Measurements from ENCODE around the gene TIMP3. TPM values are rescaled to one million over a fixed set of nuclear protein-coding genes. Genes with fewer than 3 reads are reported as not detected.

Gene TIMP3
- total RNA-seq, 1 donor: 924 TPM

DNA sequence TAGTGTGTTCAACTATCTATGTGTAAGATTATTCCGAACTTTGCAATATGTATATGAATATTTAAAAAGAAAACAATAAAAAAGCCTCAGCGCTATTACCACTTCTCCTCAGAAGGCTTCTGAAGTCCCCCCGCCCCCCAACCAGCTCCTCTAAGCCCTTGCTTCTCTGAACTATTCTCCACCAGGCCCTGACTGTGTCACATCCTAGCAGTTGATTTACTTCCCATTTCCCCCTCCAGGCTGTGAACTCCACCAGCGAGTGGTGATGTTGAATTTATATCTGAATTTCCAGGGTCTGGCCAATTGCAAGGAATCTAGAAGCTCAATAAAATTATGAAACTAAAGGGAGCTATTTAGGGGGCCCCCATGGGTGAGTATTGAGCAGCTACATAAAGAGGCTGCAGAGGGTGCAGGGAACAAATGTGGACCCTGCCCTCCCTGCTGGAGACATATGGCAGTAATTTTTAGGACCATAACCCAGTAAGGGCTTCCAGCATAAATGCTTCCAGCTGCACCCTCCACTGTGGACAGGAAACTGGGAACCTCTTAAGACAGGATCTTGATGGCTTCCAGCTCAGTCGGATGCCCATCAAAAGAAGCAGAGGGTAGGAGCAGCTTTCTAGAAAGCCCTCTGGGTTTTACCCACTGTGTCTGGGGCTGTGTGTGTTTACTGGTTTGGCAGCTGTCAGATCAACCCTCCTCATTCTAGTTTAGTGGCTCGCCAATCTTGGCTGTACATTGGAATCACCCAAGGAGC is 81.4 kb downstream of the TIMP3 start:
- DNase-seq (ENCODE audit: low read depth): no peak
- TF ChIP-seq, protein P1, sequence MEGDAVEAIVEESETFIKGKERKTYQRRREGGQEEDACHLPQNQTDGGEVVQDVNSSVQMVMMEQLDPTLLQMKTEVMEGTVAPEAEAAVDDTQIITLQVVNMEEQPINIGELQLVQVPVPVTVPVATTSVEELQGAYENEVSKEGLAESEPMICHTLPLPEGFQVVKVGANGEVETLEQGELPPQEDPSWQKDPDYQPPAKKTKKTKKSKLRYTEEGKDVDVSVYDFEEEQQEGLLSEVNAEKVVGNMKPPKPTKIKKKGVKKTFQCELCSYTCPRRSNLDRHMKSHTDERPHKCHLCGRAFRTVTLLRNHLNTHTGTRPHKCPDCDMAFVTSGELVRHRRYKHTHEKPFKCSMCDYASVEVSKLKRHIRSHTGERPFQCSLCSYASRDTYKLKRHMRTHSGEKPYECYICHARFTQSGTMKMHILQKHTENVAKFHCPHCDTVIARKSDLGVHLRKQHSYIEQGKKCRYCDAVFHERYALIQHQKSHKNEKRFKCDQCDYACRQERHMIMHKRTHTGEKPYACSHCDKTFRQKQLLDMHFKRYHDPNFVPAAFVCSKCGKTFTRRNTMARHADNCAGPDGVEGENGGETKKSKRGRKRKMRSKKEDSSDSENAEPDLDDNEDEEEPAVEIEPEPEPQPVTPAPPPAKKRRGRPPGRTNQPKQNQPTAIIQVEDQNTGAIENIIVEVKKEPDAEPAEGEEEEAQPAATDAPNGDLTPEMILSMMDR (IDR thresholded peaks at IDR 0.05; ENCODE audit: insufficient read depth, low read depth, low read length): no peak
- no peak overlapping the region for H3K4me3 ChIP-seq (ENCODE audit: low read depth, low read length)

DNA sequence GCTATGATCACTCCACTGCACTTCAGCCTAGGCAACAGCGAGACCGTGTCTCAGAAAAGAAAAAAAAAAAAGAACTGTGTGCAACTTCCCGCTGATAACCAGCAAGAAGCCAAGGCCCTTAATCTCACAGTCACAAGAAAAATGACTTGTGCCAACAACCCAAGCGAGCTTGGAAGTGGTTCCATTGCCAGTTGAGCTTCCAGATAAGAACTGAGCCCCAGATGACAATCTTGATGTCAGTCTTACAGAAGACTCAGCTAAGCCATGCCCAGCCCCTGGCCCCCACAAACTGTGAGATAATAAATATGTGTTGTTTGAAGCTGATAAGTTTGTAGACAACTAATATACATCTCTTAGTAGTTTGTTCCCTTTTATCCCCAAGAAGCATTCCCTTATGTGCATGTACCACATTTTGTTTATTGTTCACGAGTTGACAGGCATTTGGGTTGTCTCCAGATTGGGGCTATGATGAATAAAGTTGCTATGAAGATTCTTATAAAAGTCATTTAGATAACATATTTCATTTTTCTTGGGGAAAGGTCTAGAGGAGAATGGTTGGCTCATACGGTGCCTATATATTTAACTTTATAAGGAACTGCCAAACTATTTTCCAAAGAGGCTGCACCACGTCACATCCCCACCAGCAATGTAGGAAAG is 85.9 kb downstream of the TIMP3 start:
- TF ChIP-seq, protein P1 (IDR thresholded peaks at IDR 0.05; ENCODE audit: insufficient read depth, low read depth, low read length): no peak

DNA sequence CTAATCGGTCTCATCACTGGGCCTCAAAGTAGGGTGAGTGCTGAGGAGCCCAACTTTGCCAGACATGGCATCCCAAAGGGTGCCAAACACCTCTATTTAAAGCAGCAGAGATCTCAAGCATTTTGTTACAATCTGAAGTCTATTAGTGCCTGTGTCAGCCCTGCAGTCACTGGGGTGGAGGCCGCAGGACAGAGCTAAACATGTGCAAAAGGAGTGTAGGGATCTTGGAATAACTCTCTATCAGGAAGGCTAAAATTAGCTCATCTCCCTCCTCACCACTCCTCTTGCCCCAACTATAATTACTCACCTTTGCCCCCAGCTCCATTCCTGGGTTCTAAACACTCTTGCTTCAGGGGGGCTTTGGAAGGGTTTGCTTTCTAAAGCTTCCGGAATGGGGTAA is 87.5 kb downstream of the TIMP3 start:
- H3K4me3 ChIP-seq (ENCODE audit: low read depth, low read length): no peak overlapping the region
- DNase-seq (ENCODE audit: low read depth): no peak
- TF ChIP-seq, protein P1 (IDR thresholded peaks at IDR 0.05; ENCODE audit: insufficient read depth, low read depth, low read length): no peak

More for the DNA sequence above, 85.9 kb downstream of the TIMP3 start:
- no peak overlapping the region for H3K4me3 ChIP-seq (ENCODE audit: low read depth, low read length)
- no peak for DNase-seq (ENCODE audit: low read depth)

DNA sequence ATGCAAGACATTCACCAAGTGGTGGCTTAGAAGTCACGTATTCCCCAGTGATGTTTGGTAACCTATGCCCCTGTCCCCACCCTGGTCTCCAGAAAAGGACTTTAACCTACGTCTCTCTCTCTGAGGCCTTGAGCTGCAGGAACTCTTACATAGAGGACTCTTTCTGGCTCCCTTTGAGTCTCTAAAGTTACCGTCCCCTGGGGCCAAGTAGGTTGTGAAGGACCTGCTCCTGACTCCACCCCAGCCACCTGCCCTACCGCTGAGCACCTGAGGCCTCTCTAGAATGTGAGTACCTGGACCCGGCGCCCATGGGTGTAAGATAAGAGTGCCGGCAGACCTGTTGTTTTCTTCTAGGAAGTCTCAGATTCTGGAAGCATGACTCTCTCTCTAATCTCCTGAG is 95.4 kb downstream of the TIMP3 start:
- no peak overlapping the region for H3K4me3 ChIP-seq (ENCODE audit: low read depth, low read length)
- TF ChIP-seq, protein P1 (IDR thresholded peaks at IDR 0.05; ENCODE audit: insufficient read depth, low read depth, low read length): no peak
- no peak for DNase-seq (ENCODE audit: low read depth)

DNA sequence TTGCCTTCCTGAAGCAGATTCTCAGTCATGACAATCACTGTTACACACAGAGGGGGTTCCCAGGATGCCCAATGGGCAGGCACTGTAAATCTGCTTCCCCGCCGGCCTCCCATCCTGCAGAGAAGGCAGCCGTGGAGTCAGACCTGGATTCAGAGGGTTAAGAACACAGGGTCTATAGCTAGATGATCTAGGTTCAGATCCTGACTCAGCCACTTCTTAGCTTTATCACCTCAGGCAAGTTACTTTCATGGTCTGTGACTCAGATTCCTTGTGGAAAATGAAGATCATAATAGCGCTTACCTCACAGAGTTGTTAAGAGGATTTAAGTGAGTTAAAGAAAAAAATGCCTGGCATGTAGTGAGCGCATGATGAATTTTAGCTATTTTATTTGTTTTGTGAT is 95.9 kb downstream of the TIMP3 start:
- H3K4me3 ChIP-seq (ENCODE audit: low read depth, low read length): no peak overlapping the region
- peak; percentile 21 for DNase-seq (ENCODE audit: low read depth)
- TF ChIP-seq, protein P1 (IDR thresholded peaks at IDR 0.05; ENCODE audit: insufficient read depth, low read depth, low read length): no peak

DNA sequence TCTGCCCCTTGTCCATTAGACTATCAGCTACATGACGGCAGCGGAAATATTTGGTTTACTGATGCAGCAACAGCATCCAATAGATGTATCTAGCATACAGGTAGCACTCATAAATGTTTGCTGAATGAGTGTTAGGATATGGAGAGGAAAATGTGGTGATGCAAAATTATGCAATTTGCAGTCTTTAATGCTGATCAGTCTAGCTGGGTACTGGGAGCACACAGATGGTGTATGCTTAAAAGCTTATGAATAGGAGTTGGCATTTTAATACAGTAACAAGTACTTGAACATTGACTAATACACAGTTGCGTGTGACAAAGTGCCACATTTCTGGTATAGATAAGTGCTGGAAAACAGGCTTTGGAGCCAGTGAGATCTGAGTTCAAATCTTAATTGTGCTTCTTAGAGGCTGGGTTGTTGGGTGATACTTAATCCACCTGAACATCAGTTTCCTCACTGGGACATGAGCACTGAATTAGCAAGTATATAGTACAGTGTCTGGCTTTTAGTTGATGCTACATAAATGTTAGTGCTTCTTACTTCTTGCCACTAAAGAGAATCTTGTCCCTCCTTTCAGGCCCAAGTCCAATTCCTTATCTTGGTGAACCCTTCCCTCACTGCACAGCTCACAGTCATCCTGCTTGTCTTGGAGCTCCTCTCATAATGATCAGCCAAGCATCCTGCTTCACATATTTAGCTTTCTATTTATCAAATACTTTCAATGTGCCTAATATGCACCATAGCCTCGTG is 99.6 kb downstream of the TIMP3 start:
- TF ChIP-seq, protein P1 (IDR thresholded peaks at IDR 0.05; ENCODE audit: insufficient read depth, low read depth, low read length): no peak
- DNase-seq (ENCODE audit: low read depth): no peak

More for the DNA sequence above, 99.6 kb downstream of the TIMP3 start:
- no peak overlapping the region for H3K4me3 ChIP-seq (ENCODE audit: low read depth, low read length)

Data from fibroblast of villous mesenchyme (primary cell).